PC-9 (cell line): ENCODE measurements around the gene GGPS1.

Source experiments
- EZH2 ChIP-seq: fragments of 200-600 bp; sonication (generic); IDR thresholded peaks from 2 replicates; pipeline ENCODE4 v1.8.0; 2017; ENCODE audit warnings: antibody characterized with exemption, low read depth
- TF ChIP-seq, protein P1 (sequence below): fragments of 200-600 bp; sonication (generic); conservative IDR thresholded peaks from 2 replicates; pipeline ENCODE4 v1.6.1; 2017; ENCODE audit warnings: mixed run types, antibody characterized with exemption, mild to moderate bottlenecking, moderate library complexity

DNA sequence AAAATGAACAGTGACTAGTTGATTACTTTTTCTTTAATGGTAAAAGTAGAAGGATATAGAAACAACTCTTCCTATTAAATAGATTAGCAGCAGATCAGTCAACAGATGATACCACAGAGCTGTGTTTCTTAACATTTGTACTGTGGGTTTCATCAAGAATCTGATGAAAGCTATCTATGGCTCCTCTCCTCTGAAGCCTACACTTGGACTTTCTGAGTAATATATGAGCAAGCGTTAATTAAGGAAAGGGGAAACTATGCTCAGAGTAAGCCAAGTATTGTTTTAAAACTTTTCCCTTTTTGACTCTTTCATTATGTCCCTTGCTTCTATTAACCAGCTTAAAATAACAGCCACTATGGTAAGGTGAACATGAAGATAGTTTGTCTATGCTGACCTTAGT lies 11.2 kb upstream of the GGPS1 start:
- no peak for TF ChIP-seq EZH2
- TF ChIP-seq, protein P1, sequence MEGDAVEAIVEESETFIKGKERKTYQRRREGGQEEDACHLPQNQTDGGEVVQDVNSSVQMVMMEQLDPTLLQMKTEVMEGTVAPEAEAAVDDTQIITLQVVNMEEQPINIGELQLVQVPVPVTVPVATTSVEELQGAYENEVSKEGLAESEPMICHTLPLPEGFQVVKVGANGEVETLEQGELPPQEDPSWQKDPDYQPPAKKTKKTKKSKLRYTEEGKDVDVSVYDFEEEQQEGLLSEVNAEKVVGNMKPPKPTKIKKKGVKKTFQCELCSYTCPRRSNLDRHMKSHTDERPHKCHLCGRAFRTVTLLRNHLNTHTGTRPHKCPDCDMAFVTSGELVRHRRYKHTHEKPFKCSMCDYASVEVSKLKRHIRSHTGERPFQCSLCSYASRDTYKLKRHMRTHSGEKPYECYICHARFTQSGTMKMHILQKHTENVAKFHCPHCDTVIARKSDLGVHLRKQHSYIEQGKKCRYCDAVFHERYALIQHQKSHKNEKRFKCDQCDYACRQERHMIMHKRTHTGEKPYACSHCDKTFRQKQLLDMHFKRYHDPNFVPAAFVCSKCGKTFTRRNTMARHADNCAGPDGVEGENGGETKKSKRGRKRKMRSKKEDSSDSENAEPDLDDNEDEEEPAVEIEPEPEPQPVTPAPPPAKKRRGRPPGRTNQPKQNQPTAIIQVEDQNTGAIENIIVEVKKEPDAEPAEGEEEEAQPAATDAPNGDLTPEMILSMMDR = no peak
